ENCODE data around the gene POMC. TPM values are rescaled to one million over a fixed set of nuclear protein-coding genes. Genes with fewer than 3 reads are reported as not detected.
A peak's percentile ranks its signal among the peaks of the same experiment; 100 is the strongest.

POMC gene
- total and polyA plus RNA-seq, 4 donors: 3.2 to 4.2 (median 3.8) TPM

- peaks cover 0 to 4% (median 0%) of the 10 kb centered on the region in 3 donors for H3K27me3 ChIP-seq (ENCODE audit: control insufficient read depth in 3 of 3, insufficient read depth in 3 of 3, low read length in 2 of 3)
- no peak overlapping the region for H3K27ac ChIP-seq (ENCODE audit: low read depth in 1 of 2, low read length in 1 of 2)
- ATAC-seq (ENCODE audit: insufficient read depth, low FRiP score): no peak
- WGBS, 2 donors: 79 to 90% methylated on average over 4 of the region's 4 CpGs
- no peak for DNase-seq
- H3K4me1 ChIP-seq (ENCODE audit: control insufficient read depth in 5 of 5, insufficient read depth in 5 of 5, low read length in 5 of 5): peaks cover 0 to 4% (median 0%) of the 10 kb centered on the region in 5 donors
- H3K4me3 ChIP-seq: no peak overlapping the region
- no peak for TF ChIP-seq CTCF (IDR thresholded peaks at IDR 0.05; ENCODE audit: control extremely low read depth, extremely low read depth)
- H3K9me3 ChIP-seq (ENCODE audit: control insufficient read depth in 4 of 4, insufficient read depth in 3 of 4, low read length in 3 of 4): peaks cover 0 to 3% (median 0%) of the 10 kb centered on the region in 4 donors
- no peaks in the 10 kb centered on the region for H3K36me3 ChIP-seq (ENCODE audit: control insufficient read depth in 4 of 4, insufficient read depth in 4 of 4, low read length in 4 of 4)
- no peak overlapping the region for H3K9ac ChIP-seq (ENCODE audit: insufficient read depth in 1 of 2, low read length in 2 of 2)
Measured at GRCh38 chr2:25125976-25126375, 42.4 kb downstream of the POMC start.

GRCh38 chr2:25125189-25125588, 43.2 kb downstream of the POMC start:
- peaks cover 0 to 4% (median 0%) of the 10 kb centered on the region in 5 donors for H3K4me1 ChIP-seq (ENCODE audit: control insufficient read depth in 5 of 5, insufficient read depth in 5 of 5, low read length in 5 of 5)
- H3K36me3 ChIP-seq (ENCODE audit: control insufficient read depth in 4 of 4, insufficient read depth in 4 of 4, low read length in 4 of 4): no peaks in the 10 kb centered on the region
- no peak for TF ChIP-seq CTCF (IDR thresholded peaks at IDR 0.05; ENCODE audit: control extremely low read depth, extremely low read depth)
- peaks cover 0 to 3% (median 0%) of the 10 kb centered on the region in 4 donors for H3K9me3 ChIP-seq (ENCODE audit: control insufficient read depth in 4 of 4, insufficient read depth in 3 of 4, low read length in 3 of 4)
- peaks cover 0 to under 1% (median 0%) of the 10 kb centered on the region in 3 donors for H3K27me3 ChIP-seq (ENCODE audit: control insufficient read depth in 3 of 3, insufficient read depth in 3 of 3, low read length in 2 of 3)
- 91 to 93% methylated on average over 7 of the region's 7 CpGs for WGBS, 2 donors
- H3K9ac ChIP-seq (ENCODE audit: insufficient read depth in 1 of 2, low read length in 2 of 2): no peak overlapping the region
- H3K4me3 ChIP-seq: no peak overlapping the region
- ATAC-seq (ENCODE audit: insufficient read depth, low FRiP score) (no peak), DNase-seq (no peak)
- H3K27ac ChIP-seq (ENCODE audit: low read depth in 1 of 2, low read length in 1 of 2): no peak overlapping the region

- no peak overlapping the region for H3K4me3 ChIP-seq
- no peak for ATAC-seq (ENCODE audit: insufficient read depth, low FRiP score)
- no peak for TF ChIP-seq CTCF (IDR thresholded peaks at IDR 0.05; ENCODE audit: control extremely low read depth, extremely low read depth)
- no peak overlapping the region for H3K9ac ChIP-seq (ENCODE audit: insufficient read depth in 1 of 2, low read length in 2 of 2)
- WGBS, 2 donors: 62 to 73% methylated on average over 5 of the region's 5 CpGs
- peaks cover 0 to 4% (median 0%) of the 10 kb centered on the region in 5 donors for H3K4me1 ChIP-seq (ENCODE audit: control insufficient read depth in 5 of 5, insufficient read depth in 5 of 5, low read length in 5 of 5)
- peak in 1 of 3 donors; percentile 11 for DNase-seq
- no peak overlapping the region for H3K27ac ChIP-seq (ENCODE audit: low read depth in 1 of 2, low read length in 1 of 2)
- H3K36me3 ChIP-seq (ENCODE audit: control insufficient read depth in 4 of 4, insufficient read depth in 4 of 4, low read length in 4 of 4): no peaks in the 10 kb centered on the region
- H3K9me3 ChIP-seq (ENCODE audit: control insufficient read depth in 4 of 4, insufficient read depth in 3 of 4, low read length in 3 of 4): peaks cover 0 to 3% (median 0%) of the 10 kb centered on the region in 4 donors
- no peaks in the 10 kb centered on the region for H3K27me3 ChIP-seq (ENCODE audit: control insufficient read depth in 3 of 3, insufficient read depth in 3 of 3, low read length in 2 of 3)
Measured at GRCh38 chr2:25123682-25124081, 44.7 kb downstream of the POMC start.

- Histone ChIP-seq H3K27me3 (ENCODE audit: control insufficient read depth in 3 of 3, insufficient read depth in 3 of 3, low read length in 2 of 3) (no peaks in the 10 kb centered on the region), H3K4me3 (no peak overlapping the region), H3K9me3 (ENCODE audit: control insufficient read depth in 4 of 4, insufficient read depth in 3 of 4, low read length in 3 of 4) (no peaks in the 10 kb centered on the region), H3K36me3 (ENCODE audit: control insufficient read depth in 4 of 4, insufficient read depth in 4 of 4, low read length in 4 of 4) (no peaks in the 10 kb centered on the region), H3K9ac (ENCODE audit: insufficient read depth in 1 of 2, low read length in 2 of 2) (no peak overlapping the region), H3K4me1 (ENCODE audit: control insufficient read depth in 5 of 5, insufficient read depth in 5 of 5, low read length in 5 of 5) (no peaks in the 10 kb centered on the region), H3K27ac (ENCODE audit: low read depth in 1 of 2, low read length in 1 of 2) (no peak overlapping the region)
- no peak for TF ChIP-seq CTCF (IDR thresholded peaks at IDR 0.05; ENCODE audit: control extremely low read depth, extremely low read depth)
- 94 to 96% methylated on average over 3 of the region's 3 CpGs for WGBS, 2 donors
- no peak for DNase-seq
- ATAC-seq (ENCODE audit: insufficient read depth, low FRiP score): no peak
Measured at GRCh38 chr2:25122367-25122766, 46.0 kb downstream of the POMC start.

Measured in lung (tissue), 12 donors.